Caco-2 (cell line): Measurements from ENCODE around the gene BRAF. TPM values are rescaled to one million over a fixed set of nuclear protein-coding genes. Genes with fewer than 3 reads are reported as not detected.
"Not testable (repeated sequence)": the region's sequence is repeated elsewhere in the genome, so short reads cannot be mapped to it uniquely, and the experiment has no call there.

Source experiments
- BruUV-seq: library from RNA; stranded (reverse); fragments of 400-500 nt; replicated peaks from 2 replicates; lab custom pipeline; 2021; lab: Mats Ljungman, UMichigan
- CTCF ChIA-PET: fragments of 300-600 bp; sonication (Branson Sonifier 250); formaldehyde crosslinking; loops from one replicate; lab custom pipeline; 2022; ENCODE audit warnings: antibody characterized with exemption; lab: Charles Lee
- POLR2A ChIA-PET: fragments of 300-600 bp; sonication (Branson Sonifier 250); formaldehyde crosslinking; loops from one replicate; lab custom pipeline; 2022; ENCODE audit warnings: antibody characterized with exemption; lab: Charles Lee
- DNase-seq, 2 experiments: peaks; one replicate each; pipeline versions ENCODE4 v3.0.0 to v3.0.0-alpha.2; 2020 to 2022
- H3K27me3 ChIP-seq: replicated peaks from 2 replicates; pipeline ENCODE4 v1.6.0; 2011; ENCODE audit warnings: low read length; ENCODE audit not compliant: control insufficient read depth, insufficient read depth
- H3K36me3 ChIP-seq: 2 replicates; pipeline ENCODE4 v1.5.1; 2011; ENCODE audit warnings: low read length; ENCODE audit not compliant: control insufficient read depth, insufficient read depth
- H3K4me1 ChIP-seq: fragments of 250-450 bp; sonication (Bioruptor Pico); 2 replicates; pipeline ENCODE4 v1.5.1; 2020; ENCODE audit warnings: mild to moderate bottlenecking
- H3K4me3 ChIP-seq: 2 replicates; pipeline ENCODE4 v1.5.1; 2011; ENCODE audit warnings: low read depth, mild to moderate bottlenecking, control low read depth, low read length
- H3K9me3 ChIP-seq: fragments of 250-450 bp; sonication (Bioruptor Pico); 2 replicates; pipeline ENCODE4 v1.5.1; 2020; ENCODE audit warnings: mild to moderate bottlenecking, moderate library complexity
- H3K27ac Mint-ChIP-seq: one replicate; pipeline ENCODE4 v1.8.0; 2022; ENCODE audit warnings: mixed read lengths; ENCODE audit not compliant: unreplicated experiment
- H3K27me3 Mint-ChIP-seq: one replicate; pipeline ENCODE4 v1.8.0; 2022; ENCODE audit warnings: mixed read lengths; ENCODE audit not compliant: insufficient read depth, unreplicated experiment
- H3K36me3 Mint-ChIP-seq: one replicate; pipeline ENCODE4 v1.8.0; 2022; ENCODE audit warnings: mild to moderate bottlenecking, mixed read lengths; ENCODE audit not compliant: insufficient read depth, unreplicated experiment
- H3K4me1 Mint-ChIP-seq: one replicate; pipeline ENCODE4 v1.8.0; 2022; ENCODE audit warnings: low read depth, mixed read lengths; ENCODE audit not compliant: unreplicated experiment
- H3K4me3 Mint-ChIP-seq: one replicate; pipeline ENCODE4 v1.8.0; 2022; ENCODE audit warnings: mild to moderate bottlenecking, moderate library complexity, mixed read lengths; ENCODE audit not compliant: unreplicated experiment
- H3K9me3 Mint-ChIP-seq: one replicate; pipeline ENCODE4 v1.8.0; 2022; ENCODE audit warnings: mixed read lengths; ENCODE audit not compliant: unreplicated experiment
- CTCF ChIP-seq, 2 experiments: fragments of 200-600 bp in 1 of 2; IDR thresholded peaks; 1 replicate in 1 of 2; 2 replicates in 1 of 2; pipeline versions ENCODE4 v1.5.1 to v1.8.0; 2011 to 2022; ENCODE audit warnings: antibody characterized with exemption in 1 of 2, control low read depth in 1 of 2, inconsistent platforms in 1 of 2, low read depth in 1 of 2, low read length in 1 of 2, mild to moderate bottlenecking in 1 of 2, moderate library complexity in 1 of 2; ENCODE audit not compliant: insufficient read depth in 1 of 2, severe bottlenecking in 1 of 2, unreplicated experiment in 1 of 2
- intact Hi-C: fragments of 100-400 bp; cut with micrococcal nuclease; formaldehyde crosslinking; loops from one replicate; pipeline ENCODE4 v1.10.0; 2022; ENCODE audit not compliant: unreplicated experiment
- total RNA-seq: library from RNA; stranded (reverse); gene quantifications from 2 replicates; pipeline ENCODE4 v1.2.3, GENCODE V29; 2022

Gene BRAF
- total RNA-seq, 1 experiment from 2014 or later, result 38.5 TPM

- ChIA-PET POLR2A (no interaction called here), CTCF (no interaction called here)
- Mint-ChIP-seq H3K4me3 (no peak overlapping the region), H3K36me3 (peaks cover 27% of the 10 kb centered on the region), H3K4me1 (peaks cover 6% of the 10 kb centered on the region), H3K27ac (no peak overlapping the region), H3K9me3 (no peaks in the 10 kb centered on the region), H3K27me3 (no peaks in the 10 kb centered on the region)
- BruUV-seq, result no TSS peak
- no peak for TF ChIP-seq CTCF (IDR thresholded peaks at IDR 0.05; ENCODE audit: insufficient read depth in 1 of 2, low read depth in 1 of 2, low read length in 1 of 2, severe bottlenecking in 1 of 2, unreplicated experiment in 1 of 2)
- Histone ChIP-seq H3K4me3 (no peak overlapping the region), H3K9me3 (no peaks in the 10 kb centered on the region), H3K36me3 (no peaks in the 10 kb centered on the region), H3K4me1 (no peaks in the 10 kb centered on the region), H3K27me3 (no peaks in the 10 kb centered on the region)
- intact Hi-C loops, result loop anchor here (5.0 kb wide), 1 partner anchor 335 kb away; the partner anchor contains the start of gene MRPS33
- no peak for DNase-seq
Measured at GRCh38 chr7:140677496-140677895, 247.2 kb downstream of the BRAF start.

DNA sequence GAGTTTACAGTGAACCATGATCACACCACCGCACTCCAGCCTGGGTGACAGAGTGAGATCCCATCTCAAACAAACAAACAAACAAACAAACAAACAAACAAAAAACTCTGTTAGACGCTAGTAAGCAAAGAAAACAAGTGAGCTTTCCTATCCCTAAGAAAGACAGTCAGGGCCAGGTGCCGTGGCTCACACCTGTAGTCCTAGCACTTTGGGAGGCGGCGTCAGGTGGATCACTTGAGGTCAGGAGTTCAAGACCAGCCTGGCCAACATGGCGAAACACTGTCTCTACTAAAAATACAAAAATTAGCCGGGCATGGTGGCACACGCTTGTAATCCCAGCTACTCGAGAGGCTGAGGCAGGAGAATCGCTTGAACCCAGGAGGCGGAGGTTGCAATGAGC is 247.8 kb downstream of the BRAF start:
- intact Hi-C loops, result loop anchor here (5.0 kb wide), 1 partner anchor 335 kb away; the partner anchor contains the start of gene MRPS33

DNA sequence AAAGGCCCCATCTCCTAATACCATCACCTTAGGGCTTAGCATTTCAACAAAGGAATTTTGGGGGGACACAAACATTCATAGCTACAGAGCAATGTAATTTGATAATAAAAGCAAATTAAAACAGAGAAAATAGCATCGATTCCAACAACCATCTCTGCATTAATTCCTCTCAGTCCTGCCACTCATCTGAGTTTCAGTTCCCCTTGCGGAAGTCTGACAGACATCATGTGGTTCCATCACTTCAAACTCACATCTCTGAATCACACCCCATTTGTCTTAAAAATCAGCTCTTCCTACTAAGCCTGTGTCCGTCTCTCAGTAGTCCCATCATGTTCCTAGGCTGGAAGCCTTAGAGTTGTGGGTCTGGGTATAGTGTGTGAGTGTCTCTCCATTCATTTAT is 248.4 kb downstream of the BRAF start:
- POLR2A ChIA-PET, result no interaction called here

More for the DNA sequence above, 247.8 kb downstream of the BRAF start:
- DNase-seq, H3K27ac Mint-ChIP-seq, H3K9me3 Mint-ChIP-seq, H3K4me3 ChIP-seq, BruUV-seq, H3K4me1 ChIP-seq, CTCF ChIA-PET, H3K4me1 Mint-ChIP-seq, H3K27me3 Mint-ChIP-seq, H3K36me3 ChIP-seq, H3K9me3 ChIP-seq, H3K4me3 Mint-ChIP-seq, POLR2A ChIA-PET, H3K27me3 ChIP-seq: not testable (repeated sequence)
- H3K36me3 Mint-ChIP-seq, result peaks cover 27% of the 10 kb centered on the region

More for the DNA sequence above, 248.4 kb downstream of the BRAF start:
- peaks cover 27% of the 10 kb centered on the region for H3K36me3 Mint-ChIP-seq
- intact Hi-C loops, result loop anchor here (5.0 kb wide), 1 partner anchor 336 kb away; the partner anchor contains the start of gene MRPS33
- no peak for TF ChIP-seq CTCF (IDR thresholded peaks at IDR 0.05; ENCODE audit: insufficient read depth in 1 of 2, low read depth in 1 of 2, low read length in 1 of 2, severe bottlenecking in 1 of 2, unreplicated experiment in 1 of 2)
- no peaks in the 10 kb centered on the region for H3K9me3 Mint-ChIP-seq
- DNase-seq, result no peak
- H3K4me1 ChIP-seq, result 0 out of 2 replicates have a peak, but pooled peaks cover 3% of the 10 kb centered on the region
- H3K4me3 ChIP-seq, result no peak overlapping the region
- no peaks in the 10 kb centered on the region for H3K9me3 ChIP-seq
- no peaks in the 10 kb centered on the region for H3K36me3 ChIP-seq
- H3K4me3 Mint-ChIP-seq, result no peak overlapping the region
- CTCF ChIA-PET, result no interaction called here
- no TSS peak for BruUV-seq
- peaks cover 6% of the 10 kb centered on the region for H3K4me1 Mint-ChIP-seq
- H3K27ac Mint-ChIP-seq, result no peak overlapping the region
- H3K27me3 Mint-ChIP-seq, result no peaks in the 10 kb centered on the region
- H3K27me3 ChIP-seq, result no peaks in the 10 kb centered on the region
